WTC11 (cell line): ENCODE results near the gene SGMS1. TPM values are rescaled to one million over a fixed set of nuclear protein-coding genes. Genes with fewer than 3 reads are reported as not detected.

ENCODE experiments used
- ATAC-seq: fragments of 200-7000 bp; cut with Tn5 transposase; 2 replicates; pipeline ENCODE4 v1.10.0; 2021; ENCODE audit warnings: mild to moderate bottlenecking, moderate library complexity
- CTCF ChIA-PET: fragments of 300-600 bp; sonication (Branson Sonifier 250); formaldehyde crosslinking; loops from one replicate; lab custom pipeline; 2021; ENCODE audit warnings: antibody characterized with exemption; lab: Charles Lee
- POLR2A ChIA-PET: fragments of 350-600 bp; sonication (Branson Sonifier 250); formaldehyde crosslinking; loops from one replicate; lab custom pipeline; 2021; ENCODE audit warnings: antibody characterized with exemption; lab: Charles Lee
- DNase-seq: peaks from one replicate; pipeline ENCODE4 v3.0.0; 2021; ENCODE audit warnings: low spot score
- H3K27ac Mint-ChIP-seq: 2 replicates; pipeline ENCODE4 v1.8.0; 2021; ENCODE audit warnings: mixed read lengths
- H3K27me3 Mint-ChIP-seq: 2 replicates; pipeline ENCODE4 v1.8.0; 2021; ENCODE audit warnings: low read depth, mild to moderate bottlenecking, moderate library complexity, mixed read lengths
- H3K36me3 Mint-ChIP-seq: 2 replicates; pipeline ENCODE4 v1.8.0; 2021; ENCODE audit warnings: mixed read lengths
- H3K4me1 Mint-ChIP-seq: 2 replicates; pipeline ENCODE4 v1.8.0; 2022; ENCODE audit warnings: mixed read lengths
- H3K4me3 Mint-ChIP-seq: 2 replicates; pipeline ENCODE4 v1.8.0; 2021; ENCODE audit warnings: mild to moderate bottlenecking, moderate library complexity, mixed read lengths
- H3K9me3 Mint-ChIP-seq: 2 replicates; pipeline ENCODE4 v1.8.0; 2021; ENCODE audit warnings: mixed read lengths
- CBFB ChIP-seq: sonication (generic); formaldehyde crosslinking; IDR thresholded peaks from 2 replicates; pipeline ENCODE4 v1.8.1; 2022; ENCODE audit warnings: mild to moderate bottlenecking, low read depth, missing genetic modification reagents
- CREB1 ChIP-seq: sonication (generic); formaldehyde crosslinking; IDR thresholded peaks from 2 replicates; pipeline ENCODE4 v1.8.0; 2023; ENCODE audit warnings: mild to moderate bottlenecking, missing genetic modification reagents
- E2F1 ChIP-seq: sonication (generic); formaldehyde crosslinking; IDR thresholded peaks from 2 replicates; pipeline ENCODE4 v1.8.0; 2022; ENCODE audit warnings: mild to moderate bottlenecking, missing genetic modification reagents
- EMX1 ChIP-seq: fragments of 250-450 bp; sonication (Bioruptor Pico); IDR thresholded peaks from 2 replicates; pipeline ENCODE4 v1.8.0; 2021; ENCODE audit warnings: mild to moderate bottlenecking
- FOXK1 ChIP-seq: sonication (generic); formaldehyde crosslinking; IDR thresholded peaks from 2 replicates; pipeline ENCODE4 v1.8.0; 2022; ENCODE audit warnings: mild to moderate bottlenecking, moderate library complexity, missing genetic modification reagents
- GRHL2 ChIP-seq: fragments of 250-450 bp; sonication (Bioruptor Pico); IDR thresholded peaks from 2 replicates; pipeline ENCODE4 v1.8.0; 2022; ENCODE audit warnings: mild to moderate bottlenecking, moderate library complexity; ENCODE audit not compliant: insufficient replicate concordance, severe bottlenecking
- HMGXB4 ChIP-seq: sonication (generic); formaldehyde crosslinking; IDR thresholded peaks from 2 replicates; pipeline ENCODE4 v1.8.1; 2023; ENCODE audit warnings: mild to moderate bottlenecking, moderate library complexity, missing genetic modification reagents
- JAZF1 ChIP-seq: fragments of 250-450 bp; sonication (Bioruptor Pico); IDR thresholded peaks from 2 replicates; pipeline ENCODE4 v1.9.0; 2021; ENCODE audit warnings: moderate library complexity, mild to moderate bottlenecking, inconsistent platforms
- JUN ChIP-seq: sonication (generic); formaldehyde crosslinking; IDR thresholded peaks from 2 replicates; pipeline ENCODE4 v1.8.0; 2023; ENCODE audit warnings: mild to moderate bottlenecking, missing genetic modification reagents
- MLX ChIP-seq: sonication (generic); formaldehyde crosslinking; IDR thresholded peaks from 2 replicates; pipeline ENCODE4 v1.8.1; 2023; ENCODE audit warnings: mild to moderate bottlenecking, missing genetic modification reagents, moderate library complexity
- NFATC4 ChIP-seq: fragments of 250-450 bp; sonication (Bioruptor Pico); IDR thresholded peaks from 2 replicates; pipeline ENCODE4 v1.9.0; 2021; ENCODE audit warnings: mild to moderate bottlenecking
- NR2C2 ChIP-seq: sonication (generic); formaldehyde crosslinking; IDR thresholded peaks from 2 replicates; pipeline ENCODE4 v1.8.0; 2022; ENCODE audit warnings: mild to moderate bottlenecking, missing genetic modification reagents
- NR3C1 ChIP-seq: sonication (generic); formaldehyde crosslinking; conservative IDR thresholded peaks from 2 replicates; pipeline ENCODE4 v1.8.1; 2023; ENCODE audit warnings: low read depth, mild to moderate bottlenecking, missing genetic modification reagents
- PRRX2 ChIP-seq: fragments of 250-450 bp; sonication (Bioruptor Pico); IDR thresholded peaks from 2 replicates; pipeline ENCODE4 v1.8.0; 2021; ENCODE audit warnings: mild to moderate bottlenecking
- SMAD3 ChIP-seq: sonication (generic); formaldehyde crosslinking; IDR thresholded peaks from 2 replicates; pipeline ENCODE4 v1.8.0; 2022; ENCODE audit warnings: missing genetic modification reagents, mild to moderate bottlenecking, borderline replicate concordance
- SMAD4 ChIP-seq: sonication (generic); formaldehyde crosslinking; IDR thresholded peaks from 2 replicates; pipeline ENCODE4 v1.8.0; 2022; ENCODE audit warnings: mild to moderate bottlenecking, missing genetic modification reagents
- TCF7 ChIP-seq: sonication (generic); formaldehyde crosslinking; IDR thresholded peaks from 2 replicates; pipeline ENCODE4 v1.8.0; 2022; ENCODE audit warnings: mild to moderate bottlenecking, low read depth, missing genetic modification reagents, moderate library complexity
- TEAD4 ChIP-seq: sonication (generic); formaldehyde crosslinking; IDR thresholded peaks from 2 replicates; pipeline ENCODE4 v1.8.0; 2022; ENCODE audit warnings: mild to moderate bottlenecking, missing genetic modification reagents
- ZNF138 ChIP-seq: sonication (generic); formaldehyde crosslinking; conservative IDR thresholded peaks from 2 replicates; pipeline ENCODE4 v1.8.1; 2022; ENCODE audit warnings: mild to moderate bottlenecking, moderate library complexity, missing genetic modification reagents
- ZNF263 ChIP-seq: sonication (generic); formaldehyde crosslinking; IDR thresholded peaks from 2 replicates; pipeline ENCODE4 v1.8.1; 2022; ENCODE audit warnings: low read depth, mild to moderate bottlenecking, moderate library complexity, missing genetic modification reagents
- ZNF416 ChIP-seq: fragments of 250-450 bp; sonication (Bioruptor Pico); IDR thresholded peaks from 2 replicates; pipeline ENCODE4 v1.9.0; 2021; ENCODE audit warnings: mild to moderate bottlenecking, inconsistent platforms
- ZNF423 ChIP-seq: fragments of 250-450 bp; sonication (Bioruptor Pico); IDR thresholded peaks from 2 replicates; pipeline ENCODE4 v2.1.2; 2022; ENCODE audit warnings: mild to moderate bottlenecking, moderate library complexity
- ZNF671 ChIP-seq: fragments of 250-450 bp; sonication (Bioruptor Pico); IDR thresholded peaks from 2 replicates; pipeline ENCODE4 v1.8.0; 2021; ENCODE audit warnings: mild to moderate bottlenecking
- total RNA-seq: library from RNA; stranded (reverse); gene quantifications from 3 replicates; pipeline ENCODE4 v1.2.3, GENCODE V29; 2021
- TF ChIP-seq, protein P1 (sequence below): sonication (generic); formaldehyde crosslinking; IDR thresholded peaks from 2 replicates; pipeline ENCODE4 v1.8.0; 2023; ENCODE audit warnings: missing genetic modification reagents
- TF ChIP-seq, protein P2 (sequence below): sonication (generic); formaldehyde crosslinking; IDR thresholded peaks from 2 replicates; pipeline ENCODE4 v1.8.1; 2022; ENCODE audit warnings: low read depth, missing genetic modification reagents, borderline replicate concordance
- TF ChIP-seq, protein P3 (sequence below): sonication (generic); formaldehyde crosslinking; IDR thresholded peaks from 2 replicates; pipeline ENCODE4 v1.8.0; 2022; ENCODE audit warnings: mild to moderate bottlenecking, missing genetic modification reagents
- TF ChIP-seq, protein P4 (sequence below): fragments of 250-450 bp; sonication (Bioruptor Pico); IDR thresholded peaks from 2 replicates; pipeline ENCODE4 v1.9.0; 2021; ENCODE audit warnings: mild to moderate bottlenecking

SGMS1 gene
- total RNA-seq, 1 experiment from 2014 or later = 13.2 TPM

DNA sequence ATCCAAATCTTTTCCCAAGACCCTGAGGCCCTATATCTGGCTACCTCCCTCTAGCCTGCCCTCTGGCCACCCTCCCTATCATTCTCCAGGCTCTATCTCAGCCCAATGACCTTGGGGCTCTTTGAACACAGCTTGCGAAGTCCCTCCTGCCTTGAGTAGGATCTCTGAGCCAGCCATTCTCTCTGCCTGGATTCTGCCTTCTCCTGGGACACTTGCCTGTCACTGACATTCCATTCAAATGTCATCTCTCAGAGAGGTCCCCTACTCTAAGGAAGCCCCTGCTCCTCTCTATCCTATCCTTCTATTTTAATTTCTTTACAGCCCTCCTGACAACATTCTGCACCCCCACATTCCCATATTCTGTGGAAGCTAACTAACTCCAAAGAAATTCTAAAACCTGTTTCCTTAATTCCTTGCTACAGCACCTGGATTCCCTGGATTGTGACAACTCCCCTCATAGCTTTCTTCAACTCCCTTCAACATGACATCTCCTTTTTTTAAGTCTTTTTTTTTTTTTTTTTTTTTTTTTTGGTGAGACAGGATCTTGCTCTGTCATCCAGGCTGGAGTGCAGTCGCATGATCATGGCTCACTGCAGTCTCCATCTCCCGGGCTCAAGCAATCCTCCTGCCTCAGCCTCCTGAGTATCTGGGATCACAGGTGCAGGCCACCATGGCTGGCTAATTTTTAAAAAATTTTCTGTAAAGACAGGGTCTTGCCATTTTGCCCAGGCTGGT, 291.5 kb downstream of the SGMS1 start:
- ATAC-seq (no peak; the same call in none of the 2 replicates), DNase-seq (no peak)
- Mint-ChIP-seq H3K27ac (no peak overlapping the region), H3K36me3 (no peaks in the 10 kb centered on the region), H3K9me3 (no peaks in the 10 kb centered on the region), H3K4me3 (no peak overlapping the region), H3K27me3 (no peaks in the 10 kb centered on the region), H3K4me1 (no peaks in the 10 kb centered on the region)
- ChIA-PET POLR2A (no interaction called here), CTCF (interaction anchor here (0.7 kb wide), 1 partner anchor 222 kb away, joined by 5 read pairs; no protein-coding TSS in a partner anchor)
- TF ChIP-seq ZNF423 (CRISPR knock-in tag) (no peak), PRRX2 (CRISPR knock-in tag) (no peak), JUN (CRISPR knock-in tag) (no peak), NFATC4 (CRISPR knock-in tag) (no peak), ZNF138 (CRISPR knock-in tag) (no peak), FOXK1 (no peak), E2F1 (CRISPR knock-in tag) (no peak), TCF7 (CRISPR knock-in tag) (no peak), ZNF263 (CRISPR knock-in tag) (no peak), SMAD3 (CRISPR knock-in tag) (no peak), GRHL2 (CRISPR knock-in tag) (no peak), SMAD4 (CRISPR knock-in tag) (no peak), HMGXB4 (CRISPR knock-in tag) (no peak), MLX (CRISPR knock-in tag) (no peak), EMX1 (CRISPR knock-in tag) (no peak), ZNF671 (CRISPR knock-in tag) (no peak)
- TF ChIP-seq, protein P1, sequence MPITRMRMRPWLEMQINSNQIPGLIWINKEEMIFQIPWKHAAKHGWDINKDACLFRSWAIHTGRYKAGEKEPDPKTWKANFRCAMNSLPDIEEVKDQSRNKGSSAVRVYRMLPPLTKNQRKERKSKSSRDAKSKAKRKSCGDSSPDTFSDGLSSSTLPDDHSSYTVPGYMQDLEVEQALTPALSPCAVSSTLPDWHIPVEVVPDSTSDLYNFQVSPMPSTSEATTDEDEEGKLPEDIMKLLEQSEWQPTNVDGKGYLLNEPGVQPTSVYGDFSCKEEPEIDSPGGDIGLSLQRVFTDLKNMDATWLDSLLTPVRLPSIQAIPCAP = no peak
- TF ChIP-seq, protein P2, sequence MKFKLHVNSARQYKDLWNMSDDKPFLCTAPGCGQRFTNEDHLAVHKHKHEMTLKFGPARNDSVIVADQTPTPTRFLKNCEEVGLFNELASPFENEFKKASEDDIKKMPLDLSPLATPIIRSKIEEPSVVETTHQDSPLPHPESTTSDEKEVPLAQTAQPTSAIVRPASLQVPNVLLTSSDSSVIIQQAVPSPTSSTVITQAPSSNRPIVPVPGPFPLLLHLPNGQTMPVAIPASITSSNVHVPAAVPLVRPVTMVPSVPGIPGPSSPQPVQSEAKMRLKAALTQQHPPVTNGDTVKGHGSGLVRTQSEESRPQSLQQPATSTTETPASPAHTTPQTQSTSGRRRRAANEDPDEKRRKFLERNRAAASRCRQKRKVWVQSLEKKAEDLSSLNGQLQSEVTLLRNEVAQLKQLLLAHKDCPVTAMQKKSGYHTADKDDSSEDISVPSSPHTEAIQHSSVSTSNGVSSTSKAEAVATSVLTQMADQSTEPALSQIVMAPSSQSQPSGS (CRISPR knock-in tag) = no peak
- TF ChIP-seq, protein P3, sequence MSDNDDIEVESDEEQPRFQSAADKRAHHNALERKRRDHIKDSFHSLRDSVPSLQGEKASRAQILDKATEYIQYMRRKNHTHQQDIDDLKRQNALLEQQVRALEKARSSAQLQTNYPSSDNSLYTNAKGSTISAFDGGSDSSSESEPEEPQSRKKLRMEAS (CRISPR knock-in tag) = no peak

GRCh38 chr10:50331486-50331885, 292.3 kb downstream of the SGMS1 start:
- ATAC-seq (no peak), DNase-seq (no peak)
- Mint-ChIP-seq H3K27ac (no peak overlapping the region; the same call in 1 of the 2 replicates), H3K36me3 (no peaks in the 10 kb centered on the region), H3K4me3 (no peak overlapping the region), H3K27me3 (no peaks in the 10 kb centered on the region), H3K9me3 (no peaks in the 10 kb centered on the region), H3K4me1 (peaks cover 7% of the 10 kb centered on the region)
- CTCF ChIA-PET = interaction anchor here (1.3 kb wide), 1 partner anchor 37 kb away, joined by 3 read pairs; no protein-coding TSS in a partner anchor
- POLR2A ChIA-PET = no interaction called here
- TF ChIP-seq PRRX2 (CRISPR knock-in tag) = no peak
- no peak for TF ChIP-seq CBFB (CRISPR knock-in tag)
- TF ChIP-seq NR2C2 = no peak
- TF ChIP-seq TEAD4 = no peak
- TF ChIP-seq CREB1 (CRISPR knock-in tag) = no peak
- TF ChIP-seq NFATC4 (CRISPR knock-in tag) = no peak
- TF ChIP-seq ZNF416 (CRISPR knock-in tag) = no peak
- no peak for TF ChIP-seq JAZF1 (CRISPR knock-in tag)
- TF ChIP-seq ZNF138 (CRISPR knock-in tag) = no peak
- TF ChIP-seq NR3C1 = no peak
- no peak for TF ChIP-seq ZNF671 (CRISPR knock-in tag)
- TF ChIP-seq, protein P4, sequence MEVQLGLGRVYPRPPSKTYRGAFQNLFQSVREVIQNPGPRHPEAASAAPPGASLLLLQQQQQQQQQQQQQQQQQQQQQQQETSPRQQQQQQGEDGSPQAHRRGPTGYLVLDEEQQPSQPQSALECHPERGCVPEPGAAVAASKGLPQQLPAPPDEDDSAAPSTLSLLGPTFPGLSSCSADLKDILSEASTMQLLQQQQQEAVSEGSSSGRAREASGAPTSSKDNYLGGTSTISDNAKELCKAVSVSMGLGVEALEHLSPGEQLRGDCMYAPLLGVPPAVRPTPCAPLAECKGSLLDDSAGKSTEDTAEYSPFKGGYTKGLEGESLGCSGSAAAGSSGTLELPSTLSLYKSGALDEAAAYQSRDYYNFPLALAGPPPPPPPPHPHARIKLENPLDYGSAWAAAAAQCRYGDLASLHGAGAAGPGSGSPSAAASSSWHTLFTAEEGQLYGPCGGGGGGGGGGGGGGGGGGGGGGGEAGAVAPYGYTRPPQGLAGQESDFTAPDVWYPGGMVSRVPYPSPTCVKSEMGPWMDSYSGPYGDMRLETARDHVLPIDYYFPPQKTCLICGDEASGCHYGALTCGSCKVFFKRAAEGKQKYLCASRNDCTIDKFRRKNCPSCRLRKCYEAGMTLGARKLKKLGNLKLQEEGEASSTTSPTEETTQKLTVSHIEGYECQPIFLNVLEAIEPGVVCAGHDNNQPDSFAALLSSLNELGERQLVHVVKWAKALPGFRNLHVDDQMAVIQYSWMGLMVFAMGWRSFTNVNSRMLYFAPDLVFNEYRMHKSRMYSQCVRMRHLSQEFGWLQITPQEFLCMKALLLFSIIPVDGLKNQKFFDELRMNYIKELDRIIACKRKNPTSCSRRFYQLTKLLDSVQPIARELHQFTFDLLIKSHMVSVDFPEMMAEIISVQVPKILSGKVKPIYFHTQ (CRISPR knock-in tag) = no peak
